Measurements from ENCODE around the gene CDK6. TPM values are rescaled to one million over a fixed set of nuclear protein-coding genes. Genes with fewer than 3 reads are reported as not detected.

Gene CDK6
- total RNA-seq, 3 donors from 2014 or later (not counting 1 experiment from before 2014, with no cell fraction given): 41.1 to 46.3 (median 45.1) TPM

GRCh38 chr7:92682330-92682729, 154.0 kb downstream of the CDK6 start:
- Histone ChIP-seq H3K9me3 (ENCODE audit: control insufficient read depth, insufficient read depth, low read length) (no peaks in the 10 kb centered on the region), H3K27ac (ENCODE audit: low read length) (peak overlapping the region; percentile 60), H3K4me1 (ENCODE audit: control insufficient read depth, insufficient read depth, low read length) (peaks cover 21% of the 10 kb centered on the region), H3K36me3 (ENCODE audit: control insufficient read depth, insufficient read depth, low read length) (no peaks in the 10 kb centered on the region), H3K4me3 (ENCODE audit: low read length) (no peak overlapping the region), H3K27me3 (ENCODE audit: control insufficient read depth, insufficient read depth, low read length) (no peaks in the 10 kb centered on the region)
- no peak for DNase-seq
- intact Hi-C loops (cut with micrococcal nuclease): no loop called here
- Mint-ChIP-seq H3K27ac (peak overlapping the region; percentile 92 to 96), H3K4me3 (no peak overlapping the region), H3K4me1 (peaks cover 73 to 75% of the 10 kb centered on the region in 2 donors), H3K36me3 (no peaks in the 10 kb centered on the region), H3K27me3 (ENCODE audit: low read depth in 2 of 2) (no peaks in the 10 kb centered on the region), H3K9me3 (no peaks in the 10 kb centered on the region)
- ATAC-seq: no peak
- WGBS (ENCODE audit: insufficient coverage): 99% methylated on average over 3 of the region's 5 CpGs
- no peak for TF ChIP-seq CTCF (IDR thresholded peaks at IDR 0.05)

- TF ChIP-seq CTCF (IDR thresholded peaks at IDR 0.05): no peak
These were observed 154.7 kb downstream of the CDK6 start for GRCh38 chr7:92681633-92682032.

GRCh38 chr7:92680442-92680841, 155.9 kb downstream of the CDK6 start:
- H3K9me3 ChIP-seq (ENCODE audit: control insufficient read depth, insufficient read depth, low read length): no peaks in the 10 kb centered on the region
- no peak overlapping the region for H3K4me3 ChIP-seq (ENCODE audit: low read length)
- Mint-ChIP-seq H3K27me3 (ENCODE audit: low read depth in 2 of 2) (no peaks in the 10 kb centered on the region), H3K4me3 (no peak overlapping the region), H3K4me1 (peaks cover 55 to 58% of the 10 kb centered on the region in 2 donors), H3K27ac (peak overlapping the region; percentile 71 to 92), H3K36me3 (no peaks in the 10 kb centered on the region), H3K9me3 (no peaks in the 10 kb centered on the region)
- ATAC-seq: no peak
- H3K36me3 ChIP-seq (ENCODE audit: control insufficient read depth, insufficient read depth, low read length): no peaks in the 10 kb centered on the region
- intact Hi-C loops (cut with micrococcal nuclease): no loop called here
- no peaks in the 10 kb centered on the region for H3K27me3 ChIP-seq (ENCODE audit: control insufficient read depth, insufficient read depth, low read length)
- WGBS (ENCODE audit: insufficient coverage): 90% methylated on average over 1 of the region's 1 CpG
- no peak for DNase-seq
- no peak overlapping the region for H3K27ac ChIP-seq (ENCODE audit: low read length)
- H3K4me1 ChIP-seq (ENCODE audit: control insufficient read depth, insufficient read depth, low read length): peaks cover 21% of the 10 kb centered on the region
- no peak for TF ChIP-seq CTCF (IDR thresholded peaks at IDR 0.05)

More at GRCh38 chr7:92681633-92682032, 154.7 kb downstream of the CDK6 start:
- intact Hi-C loops (cut with micrococcal nuclease): no loop called here
- H3K36me3 ChIP-seq (ENCODE audit: control insufficient read depth, insufficient read depth, low read length): no peaks in the 10 kb centered on the region
- no peak overlapping the region for H3K27ac ChIP-seq (ENCODE audit: low read length)
- DNase-seq (no peak), ATAC-seq (no peak)
- no peaks in the 10 kb centered on the region for H3K27me3 ChIP-seq (ENCODE audit: control insufficient read depth, insufficient read depth, low read length)
- Mint-ChIP-seq H3K9me3 (no peaks in the 10 kb centered on the region), H3K27me3 (ENCODE audit: low read depth in 2 of 2) (no peaks in the 10 kb centered on the region), H3K4me1 (peaks cover 66 to 70% of the 10 kb centered on the region in 2 donors), H3K36me3 (no peaks in the 10 kb centered on the region), H3K4me3 (no peak overlapping the region), H3K27ac (peak overlapping the region; percentile 92 to 96)
- peaks cover 21% of the 10 kb centered on the region for H3K4me1 ChIP-seq (ENCODE audit: control insufficient read depth, insufficient read depth, low read length)
- no peaks in the 10 kb centered on the region for H3K9me3 ChIP-seq (ENCODE audit: control insufficient read depth, insufficient read depth, low read length)
- WGBS (ENCODE audit: insufficient coverage): 97% methylated on average over 5 of the region's 5 CpGs
- no peak overlapping the region for H3K4me3 ChIP-seq (ENCODE audit: low read length)

- H3K4me3 Mint-ChIP-seq: no peak overlapping the region
- no peak overlapping the region for H3K4me3 ChIP-seq (ENCODE audit: low read length)
- no peak for DNase-seq
- no peaks in the 10 kb centered on the region for H3K9me3 Mint-ChIP-seq
- H3K4me1 ChIP-seq (ENCODE audit: control insufficient read depth, insufficient read depth, low read length): peaks cover 11% of the 10 kb centered on the region
- no peaks in the 10 kb centered on the region for H3K36me3 ChIP-seq (ENCODE audit: control insufficient read depth, insufficient read depth, low read length)
- H3K27me3 ChIP-seq (ENCODE audit: control insufficient read depth, insufficient read depth, low read length): no peaks in the 10 kb centered on the region
- WGBS (ENCODE audit: insufficient coverage): 83% methylated on average over 2 of the region's 3 CpGs
- no peaks in the 10 kb centered on the region for H3K27me3 Mint-ChIP-seq (ENCODE audit: low read depth in 2 of 2)
- H3K4me1 Mint-ChIP-seq: peaks cover 35 to 38% of the 10 kb centered on the region in 2 donors
- no peaks in the 10 kb centered on the region for H3K9me3 ChIP-seq (ENCODE audit: control insufficient read depth, insufficient read depth, low read length)
- no peak for ATAC-seq
- H3K27ac Mint-ChIP-seq: peak overlapping the region; percentile 35 to 37
- TF ChIP-seq CTCF (IDR thresholded peaks at IDR 0.05): no peak
- intact Hi-C loops (cut with micrococcal nuclease): no loop called here
- no peaks in the 10 kb centered on the region for H3K36me3 Mint-ChIP-seq
- no peak overlapping the region for H3K27ac ChIP-seq (ENCODE audit: low read length)
These were observed 158.0 kb downstream of the CDK6 start for GRCh38 chr7:92678291-92678920.
